Panc1 (cell line): ENCODE measurements around the gene PTPRE. TPM values are rescaled to one million over a fixed set of nuclear protein-coding genes. Genes with fewer than 3 reads are reported as not detected.

ENCODE experiments used
- ATAC-seq: fragments of 200-7000 bp; cut with Tn5 transposase; 2 replicates; pipeline ENCODE4 v1.9.1; 2020; ENCODE audit warnings: mild to moderate bottlenecking, moderate library complexity
- BruUV-seq: library from RNA; stranded (reverse); fragments of 400-500 nt; replicated peaks from 2 replicates; lab custom pipeline; 2021; lab: Mats Ljungman, UMichigan
- CTCF ChIA-PET: fragments of 300-600 bp; sonication (Branson Sonifier 250); formaldehyde crosslinking; loops from one replicate; lab custom pipeline; 2022; ENCODE audit warnings: antibody characterized with exemption; lab: Charles Lee
- POLR2A ChIA-PET: fragments of 300-600 bp; sonication (Branson Sonifier 250); formaldehyde crosslinking; loops from one replicate; lab custom pipeline; 2022; ENCODE audit warnings: antibody characterized with exemption; lab: Charles Lee
- DNase-seq: peaks from one replicate; pipeline ENCODE4 v3.0.0-alpha.2; 2010; ENCODE audit warnings: low read depth, low spot score
- H3K27ac ChIP-seq: 2 replicates; pipeline ENCODE4 v1.5.1; 2011; ENCODE audit warnings: mild to moderate bottlenecking, low read length, inconsistent platforms
- H3K27me3 ChIP-seq: fragments of 200-500 bp; sonication (Bioruptor generic); 2 replicates; pipeline ENCODE4 v1.6.0; 2014; ENCODE audit warnings: low read length, inconsistent platforms; ENCODE audit not compliant: control insufficient read depth, insufficient read depth
- H3K36me3 ChIP-seq: fragments of 200-500 bp; sonication (Bioruptor generic); 2 replicates; pipeline ENCODE4 v1.5.1; 2014; ENCODE audit warnings: inconsistent platforms, mild to moderate bottlenecking, low read length, moderate library complexity; ENCODE audit not compliant: control insufficient read depth, insufficient read depth
- H3K4me1 ChIP-seq: 2 replicates; pipeline ENCODE4 v1.5.1; 2011; ENCODE audit warnings: inconsistent platforms, mild to moderate bottlenecking, low read length, moderate library complexity; ENCODE audit not compliant: control insufficient read depth, insufficient read depth
- H3K4me3 ChIP-seq, 2 experiments: 2 replicates each; pipeline ENCODE4 v1.5.1; 2011 to 2012; ENCODE audit warnings: low read depth in 2 of 2, low read length in 2 of 2, mild to moderate bottlenecking in 2 of 2, inconsistent platforms in 1 of 2, moderate library complexity in 1 of 2
- H3K9me3 ChIP-seq: fragments of 200-500 bp; sonication (Bioruptor generic); 2 replicates; pipeline ENCODE4 v1.5.1; 2014; ENCODE audit warnings: low read depth, mild to moderate bottlenecking, inconsistent platforms, low read length, moderate library complexity; ENCODE audit not compliant: control insufficient read depth, insufficient read depth
- POLR2AphosphoS5 ChIP-seq: IDR thresholded peaks from 2 replicates; pipeline ENCODE4 v1.6.1; 2012; ENCODE audit warnings: mild to moderate bottlenecking, low read depth, low read length, moderate library complexity
- SIN3A ChIP-seq: IDR thresholded peaks from 2 replicates; pipeline ENCODE4 v1.6.1; 2012; ENCODE audit warnings: low read depth, mild to moderate bottlenecking, low read length, moderate library complexity, borderline replicate concordance; ENCODE audit not compliant: insufficient read depth
- TCF7L2 ChIP-seq: IDR thresholded peaks from 2 replicates; pipeline ENCODE4 v1.6.1; 2011; ENCODE audit warnings: mild to moderate bottlenecking, low read depth, low read length, inconsistent platforms
- in situ Hi-C: cut with HindIII; loops from 2 replicates; pipeline ENCODE4 v1.10.0; 2016; ENCODE audit warnings: low sequenced_read_pairs, low pct_unique_long_range_greater_than_20kb
- intact Hi-C: fragments of 100-400 bp; cut with micrococcal nuclease; formaldehyde crosslinking; loops from one replicate; pipeline ENCODE4 v1.10.0; 2022; ENCODE audit not compliant: unreplicated experiment
- total RNA-seq: library from RNA; stranded (reverse); gene quantifications from one replicate; pipeline ENCODE4 v1.2.1, GENCODE V29; 2021; ENCODE audit not compliant: unreplicated experiment
- TF ChIP-seq, protein P1 (sequence below): fragments of 450-650 bp; IDR thresholded peaks from 2 replicates; pipeline ENCODE4 v1.5.1; 2017; ENCODE audit warnings: mild to moderate bottlenecking
- TF ChIP-seq, protein P2 (sequence below), 2 experiments: IDR thresholded peaks; 2 replicates each; pipeline ENCODE4 v1.6.1; 2011 to 2012; ENCODE audit warnings: low read depth in 2 of 2, control low read depth in 1 of 2, low read length in 1 of 2, mild to moderate bottlenecking in 1 of 2, moderate library complexity in 1 of 2; ENCODE audit not compliant: insufficient read depth in 1 of 2

Gene PTPRE
- total RNA-seq, 1 experiment from 2014 or later = 0.44 TPM

DNA sequence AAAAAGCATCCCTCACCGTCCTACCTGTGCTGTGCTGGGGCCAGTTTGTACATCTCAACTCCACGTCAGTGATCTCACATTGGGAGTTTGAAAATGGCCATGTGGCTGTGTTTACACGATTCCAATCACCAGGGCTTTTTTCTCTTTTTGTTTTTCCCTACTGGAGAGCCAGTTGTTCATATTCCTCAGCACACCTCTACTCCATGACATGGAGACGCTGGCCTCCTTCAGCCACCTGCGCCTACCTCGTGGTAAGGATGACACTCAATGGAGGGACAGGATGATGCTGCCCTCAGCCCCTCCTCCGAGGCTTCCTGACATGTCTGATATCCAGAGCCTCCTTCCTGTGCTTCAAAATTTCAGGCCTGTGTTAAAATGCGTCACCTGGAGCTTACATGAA lies 24.5 kb upstream of the PTPRE start:
- Histone ChIP-seq H3K27ac (no peak overlapping the region), H3K4me3 (no peak overlapping the region), H3K9me3 (no peaks in the 10 kb centered on the region), H3K4me1 (no peaks in the 10 kb centered on the region), H3K36me3 (no peaks in the 10 kb centered on the region), H3K27me3 (peaks cover 8% of the 10 kb centered on the region)
- DNase-seq (no peak), ATAC-seq (no peak)
- BruUV-seq = no TSS peak
- ChIA-PET POLR2A (interaction anchor here (0.7 kb wide), 1 partner anchor 12 kb away, joined by 3 read pairs; no protein-coding TSS in a partner anchor), CTCF (no interaction called here)
- in situ Hi-C loops (no loop called here), intact Hi-C loops (no loop called here)
- TF ChIP-seq, protein P1, sequence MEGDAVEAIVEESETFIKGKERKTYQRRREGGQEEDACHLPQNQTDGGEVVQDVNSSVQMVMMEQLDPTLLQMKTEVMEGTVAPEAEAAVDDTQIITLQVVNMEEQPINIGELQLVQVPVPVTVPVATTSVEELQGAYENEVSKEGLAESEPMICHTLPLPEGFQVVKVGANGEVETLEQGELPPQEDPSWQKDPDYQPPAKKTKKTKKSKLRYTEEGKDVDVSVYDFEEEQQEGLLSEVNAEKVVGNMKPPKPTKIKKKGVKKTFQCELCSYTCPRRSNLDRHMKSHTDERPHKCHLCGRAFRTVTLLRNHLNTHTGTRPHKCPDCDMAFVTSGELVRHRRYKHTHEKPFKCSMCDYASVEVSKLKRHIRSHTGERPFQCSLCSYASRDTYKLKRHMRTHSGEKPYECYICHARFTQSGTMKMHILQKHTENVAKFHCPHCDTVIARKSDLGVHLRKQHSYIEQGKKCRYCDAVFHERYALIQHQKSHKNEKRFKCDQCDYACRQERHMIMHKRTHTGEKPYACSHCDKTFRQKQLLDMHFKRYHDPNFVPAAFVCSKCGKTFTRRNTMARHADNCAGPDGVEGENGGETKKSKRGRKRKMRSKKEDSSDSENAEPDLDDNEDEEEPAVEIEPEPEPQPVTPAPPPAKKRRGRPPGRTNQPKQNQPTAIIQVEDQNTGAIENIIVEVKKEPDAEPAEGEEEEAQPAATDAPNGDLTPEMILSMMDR = no peak
- no peak for TF ChIP-seq TCF7L2
- TF ChIP-seq, protein P2, sequence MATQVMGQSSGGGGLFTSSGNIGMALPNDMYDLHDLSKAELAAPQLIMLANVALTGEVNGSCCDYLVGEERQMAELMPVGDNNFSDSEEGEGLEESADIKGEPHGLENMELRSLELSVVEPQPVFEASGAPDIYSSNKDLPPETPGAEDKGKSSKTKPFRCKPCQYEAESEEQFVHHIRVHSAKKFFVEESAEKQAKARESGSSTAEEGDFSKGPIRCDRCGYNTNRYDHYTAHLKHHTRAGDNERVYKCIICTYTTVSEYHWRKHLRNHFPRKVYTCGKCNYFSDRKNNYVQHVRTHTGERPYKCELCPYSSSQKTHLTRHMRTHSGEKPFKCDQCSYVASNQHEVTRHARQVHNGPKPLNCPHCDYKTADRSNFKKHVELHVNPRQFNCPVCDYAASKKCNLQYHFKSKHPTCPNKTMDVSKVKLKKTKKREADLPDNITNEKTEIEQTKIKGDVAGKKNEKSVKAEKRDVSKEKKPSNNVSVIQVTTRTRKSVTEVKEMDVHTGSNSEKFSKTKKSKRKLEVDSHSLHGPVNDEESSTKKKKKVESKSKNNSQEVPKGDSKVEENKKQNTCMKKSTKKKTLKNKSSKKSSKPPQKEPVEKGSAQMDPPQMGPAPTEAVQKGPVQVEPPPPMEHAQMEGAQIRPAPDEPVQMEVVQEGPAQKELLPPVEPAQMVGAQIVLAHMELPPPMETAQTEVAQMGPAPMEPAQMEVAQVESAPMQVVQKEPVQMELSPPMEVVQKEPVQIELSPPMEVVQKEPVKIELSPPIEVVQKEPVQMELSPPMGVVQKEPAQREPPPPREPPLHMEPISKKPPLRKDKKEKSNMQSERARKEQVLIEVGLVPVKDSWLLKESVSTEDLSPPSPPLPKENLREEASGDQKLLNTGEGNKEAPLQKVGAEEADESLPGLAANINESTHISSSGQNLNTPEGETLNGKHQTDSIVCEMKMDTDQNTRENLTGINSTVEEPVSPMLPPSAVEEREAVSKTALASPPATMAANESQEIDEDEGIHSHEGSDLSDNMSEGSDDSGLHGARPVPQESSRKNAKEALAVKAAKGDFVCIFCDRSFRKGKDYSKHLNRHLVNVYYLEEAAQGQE (IDR thresholded peaks at IDR 0.05; ENCODE audit: insufficient read depth in 1 of 2, low read depth in 2 of 2, low read length in 1 of 2) = no peak
- TF ChIP-seq POLR2AphosphoS5 = no peak
- no peak for TF ChIP-seq SIN3A

DNA sequence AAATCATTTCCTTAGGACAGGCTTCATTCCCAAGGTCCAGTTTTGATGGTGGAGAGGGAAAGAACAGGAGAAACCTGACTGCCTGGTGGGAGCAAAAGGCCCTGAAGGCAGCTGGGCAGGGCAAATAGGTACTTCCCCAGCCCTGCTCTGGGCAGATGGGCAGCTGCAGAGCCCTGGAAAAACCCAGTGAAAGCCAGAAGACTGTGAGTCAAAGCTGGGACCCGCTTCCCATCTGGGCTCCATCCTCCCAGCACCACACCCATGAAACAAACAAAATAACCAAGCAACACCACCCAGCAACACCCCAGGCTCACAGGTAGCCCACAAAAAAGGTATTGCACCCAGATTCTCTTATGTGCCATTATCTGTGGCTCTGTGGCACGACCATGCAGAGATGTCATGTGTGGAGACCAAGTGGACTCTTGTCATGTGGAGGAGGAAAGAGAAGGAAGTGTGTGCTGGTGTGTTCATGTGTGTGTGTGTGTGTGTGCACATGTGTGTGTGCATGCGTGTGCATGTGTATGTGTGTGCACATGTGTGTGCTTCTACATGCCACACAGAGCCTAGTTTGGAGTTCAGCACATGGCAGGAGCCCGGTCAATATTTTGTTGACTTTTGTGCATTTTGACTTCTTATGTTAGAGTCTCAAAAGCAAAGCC lies 24.0 kb upstream of the PTPRE start:
- no peak for ATAC-seq
- no TSS peak for BruUV-seq
- Histone ChIP-seq H3K9me3 (no peaks in the 10 kb centered on the region), H3K36me3 (no peaks in the 10 kb centered on the region), H3K4me3 (no peak overlapping the region), H3K27me3 (peaks cover 3% of the 10 kb centered on the region; the same call in 1 of the 2 replicates), H3K27ac (no peak overlapping the region), H3K4me1 (no peaks in the 10 kb centered on the region)
- intact Hi-C loops (no loop called here), in situ Hi-C loops (no loop called here)
- POLR2A ChIA-PET = interaction anchor here (0.7 kb wide), 1 partner anchor 12 kb away, joined by 3 read pairs; no protein-coding TSS in a partner anchor
- CTCF ChIA-PET = no interaction called here
- no peak for DNase-seq
- TF ChIP-seq, protein P1 = no peak
- TF ChIP-seq SIN3A = no peak
- no peak for TF ChIP-seq TCF7L2
- TF ChIP-seq, protein P2 (IDR thresholded peaks at IDR 0.05; ENCODE audit: insufficient read depth in 1 of 2, low read depth in 2 of 2, low read length in 1 of 2) = no peak
- TF ChIP-seq POLR2AphosphoS5 = no peak
